A673 (cell line): ENCODE data around the gene RNF157. TPM values are rescaled to one million over a fixed set of nuclear protein-coding genes. Genes with fewer than 3 reads are reported as not detected.

Experiments used
- BruUV-seq: library from RNA; stranded (reverse); fragments of 400-500 nt; replicated peaks from 2 replicates; lab custom pipeline; 2021; lab: Mats Ljungman, UMichigan
- CTCF ChIA-PET: fragments of 300-600 bp; sonication (Branson Sonifier 250); formaldehyde crosslinking; loops from one replicate; lab custom pipeline; 2022; ENCODE audit warnings: antibody characterized with exemption; lab: Charles Lee
- POLR2A ChIA-PET: fragments of 300-600 bp; sonication (Branson Sonifier 250); formaldehyde crosslinking; loops from one replicate; lab custom pipeline; 2022; ENCODE audit warnings: antibody characterized with exemption; ENCODE audit not compliant: low non-redundant PET; lab: Charles Lee
- DNase-seq: peaks from one replicate; pipeline ENCODE4 v3.0.0-alpha.2; 2015; ENCODE audit warnings: low spot score
- H3K27ac ChIP-seq: fragments of 200-600 bp; sonication (generic); 2 replicates; pipeline ENCODE4 v1.5.1; 2016; ENCODE audit warnings: mixed run types, low read depth, mild to moderate bottlenecking, mixed read lengths, antibody characterized with exemption, low read length; ENCODE audit not compliant: poor library complexity, severe bottlenecking
- H3K27me3 ChIP-seq: fragments of 200-600 bp; sonication (generic); replicated peaks from 2 replicates; pipeline ENCODE4 v1.6.1; 2017; ENCODE audit warnings: mixed run types, low read depth, mild to moderate bottlenecking, mixed read lengths, antibody characterized with exemption, low read length; ENCODE audit not compliant: insufficient read depth, poor library complexity
- H3K36me3 ChIP-seq: fragments of 200-600 bp; sonication (generic); 2 replicates; pipeline ENCODE4 v1.6.1; 2016; ENCODE audit warnings: mixed run types, mild to moderate bottlenecking, mixed read lengths, antibody characterized with exemption, low read length; ENCODE audit not compliant: insufficient read depth, poor library complexity, severe bottlenecking
- H3K4me1 ChIP-seq: fragments of 200-600 bp; sonication (generic); 2 replicates; pipeline ENCODE4 v1.6.1; 2017; ENCODE audit warnings: mixed run types, mild to moderate bottlenecking, mixed read lengths, antibody characterized with exemption, low read length; ENCODE audit not compliant: insufficient read depth, poor library complexity, severe bottlenecking
- H3K4me3 ChIP-seq: fragments of 200-600 bp; sonication (generic); 2 replicates; pipeline ENCODE4 v1.5.1; 2016; ENCODE audit warnings: low read depth, mixed run types, mild to moderate bottlenecking, mixed read lengths, low read length; ENCODE audit not compliant: poor library complexity, severe bottlenecking
- H3K9me3 ChIP-seq: fragments of 200-600 bp; sonication (generic); 2 replicates; pipeline ENCODE4 v1.6.1; 2016; ENCODE audit warnings: mixed run types, low read depth, mild to moderate bottlenecking, mixed read lengths, antibody characterized with exemption, low read length; ENCODE audit not compliant: poor library complexity, severe bottlenecking
- EZH2 ChIP-seq: fragments of 200-600 bp; sonication (generic); IDR thresholded peaks from 2 replicates; pipeline ENCODE4 v1.6.1; 2017; ENCODE audit warnings: borderline replicate concordance, low read depth, mild to moderate bottlenecking, mixed read lengths, antibody characterized with exemption, low read length; ENCODE audit not compliant: poor library complexity, severe bottlenecking
- intact Hi-C: fragments of 100-400 bp; cut with micrococcal nuclease; formaldehyde crosslinking; loops from one replicate; pipeline ENCODE4 v1.10.0; 2022; ENCODE audit not compliant: unreplicated experiment
- total RNA-seq: library from RNA; stranded (reverse); gene quantifications from 2 replicates; pipeline ENCODE4 v1.2.3, GENCODE V29; 2021
- TF ChIP-seq, protein P1 (sequence below): fragments of 300-800, 200-600 bp; sonication (generic); conservative IDR thresholded peaks from 2 replicates; pipeline ENCODE4 v1.5.1; 2017; ENCODE audit warnings: low read depth, mild to moderate bottlenecking, antibody characterized with exemption, low read length, moderate library complexity, mixed read lengths

RNF157 gene
- total RNA-seq, 1 experiment from 2014 or later, result 0.56 TPM

DNA sequence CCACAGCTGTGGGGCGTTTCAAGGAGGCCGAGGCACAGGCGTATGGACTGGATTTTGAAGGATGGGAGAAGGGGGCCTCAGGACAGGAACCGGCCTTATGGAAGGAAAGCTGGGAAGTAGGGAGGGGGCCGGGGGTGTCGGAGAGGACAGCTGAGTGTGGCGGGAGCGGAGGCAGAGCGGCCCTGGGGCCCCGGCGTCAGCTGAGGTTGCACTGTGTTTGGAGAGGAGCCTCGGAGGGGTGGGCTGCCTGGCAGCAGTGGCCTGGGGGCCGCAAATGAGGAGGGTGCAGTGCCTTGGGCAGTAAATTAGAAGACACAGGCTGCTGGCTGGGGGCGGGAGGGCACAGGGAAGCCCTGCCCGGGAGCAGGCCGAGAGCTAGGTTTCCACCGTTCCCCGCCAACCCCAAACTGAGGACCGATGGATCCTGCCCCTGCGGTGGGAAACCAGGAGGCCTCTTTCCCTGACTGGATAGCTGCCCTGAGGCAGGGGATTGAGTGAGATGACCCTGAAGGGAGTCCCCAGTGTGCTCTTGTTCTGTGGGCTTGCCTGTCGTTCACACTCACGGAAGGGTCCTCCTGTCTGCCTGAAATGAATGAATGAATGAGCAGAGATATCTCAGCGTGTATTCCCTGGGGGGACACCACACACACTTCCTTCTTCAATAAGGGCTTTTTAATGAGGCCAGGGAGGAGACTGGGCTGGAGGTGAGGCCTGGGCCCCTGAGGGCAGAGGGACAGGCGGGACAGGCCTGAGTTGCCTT, 117.7 kb downstream of the RNF157 start:
- H3K27ac ChIP-seq, result no peak overlapping the region
- H3K27me3 ChIP-seq, result no peaks in the 10 kb centered on the region
- no peak for TF ChIP-seq EZH2
- TF ChIP-seq, protein P1, sequence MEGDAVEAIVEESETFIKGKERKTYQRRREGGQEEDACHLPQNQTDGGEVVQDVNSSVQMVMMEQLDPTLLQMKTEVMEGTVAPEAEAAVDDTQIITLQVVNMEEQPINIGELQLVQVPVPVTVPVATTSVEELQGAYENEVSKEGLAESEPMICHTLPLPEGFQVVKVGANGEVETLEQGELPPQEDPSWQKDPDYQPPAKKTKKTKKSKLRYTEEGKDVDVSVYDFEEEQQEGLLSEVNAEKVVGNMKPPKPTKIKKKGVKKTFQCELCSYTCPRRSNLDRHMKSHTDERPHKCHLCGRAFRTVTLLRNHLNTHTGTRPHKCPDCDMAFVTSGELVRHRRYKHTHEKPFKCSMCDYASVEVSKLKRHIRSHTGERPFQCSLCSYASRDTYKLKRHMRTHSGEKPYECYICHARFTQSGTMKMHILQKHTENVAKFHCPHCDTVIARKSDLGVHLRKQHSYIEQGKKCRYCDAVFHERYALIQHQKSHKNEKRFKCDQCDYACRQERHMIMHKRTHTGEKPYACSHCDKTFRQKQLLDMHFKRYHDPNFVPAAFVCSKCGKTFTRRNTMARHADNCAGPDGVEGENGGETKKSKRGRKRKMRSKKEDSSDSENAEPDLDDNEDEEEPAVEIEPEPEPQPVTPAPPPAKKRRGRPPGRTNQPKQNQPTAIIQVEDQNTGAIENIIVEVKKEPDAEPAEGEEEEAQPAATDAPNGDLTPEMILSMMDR, result no peak
- intact Hi-C loops, result no loop called here
- no peak for DNase-seq
- no TSS peak for BruUV-seq
- no peaks in the 10 kb centered on the region for H3K9me3 ChIP-seq
- no peak overlapping the region for H3K4me3 ChIP-seq
- POLR2A ChIA-PET, result no interaction called here
- no peaks in the 10 kb centered on the region for H3K36me3 ChIP-seq
- H3K4me1 ChIP-seq, result no peaks in the 10 kb centered on the region
- CTCF ChIA-PET, result interaction anchor here (1.6 kb wide), 1 partner anchor 59 kb away, joined by 10 read pairs; no protein-coding TSS in a partner anchor

DNA sequence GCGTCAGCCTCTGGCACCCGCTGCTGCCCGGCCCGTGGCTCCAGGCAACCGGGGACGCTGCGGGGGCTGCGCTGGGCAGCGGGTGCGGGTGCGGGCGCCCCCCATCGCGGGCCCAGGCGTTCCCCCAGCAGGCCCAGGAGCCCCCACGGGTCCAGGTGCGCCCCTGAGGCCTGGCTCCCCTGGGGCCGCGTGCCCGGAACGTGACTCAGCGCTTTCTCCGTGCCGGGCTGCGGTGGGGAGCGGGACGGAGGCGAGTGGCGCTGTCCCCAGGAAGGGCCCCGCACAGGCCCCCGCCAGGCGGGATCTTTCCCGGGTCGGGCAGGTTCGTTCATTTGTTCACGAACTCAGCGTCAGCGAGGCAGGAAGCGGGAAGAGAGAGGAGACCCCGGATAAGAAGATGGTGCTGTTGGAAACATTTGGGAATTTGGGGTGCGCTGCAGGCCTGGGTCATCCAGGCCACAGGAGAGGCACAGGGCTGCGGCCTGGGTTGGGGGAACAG, 118.3 kb downstream of the RNF157 start:
- Histone ChIP-seq H3K27ac (peak overlapping the region; percentile 61), H3K4me1 (no peaks in the 10 kb centered on the region), H3K9me3 (no peaks in the 10 kb centered on the region), H3K27me3 (no peaks in the 10 kb centered on the region), H3K4me3 (no peak overlapping the region), H3K36me3 (no peaks in the 10 kb centered on the region)
- TF ChIP-seq, protein P1, result no peak
- no peak for TF ChIP-seq EZH2
- intact Hi-C loops, result loop anchor here (1.0 kb wide), 2 partner anchors 60 to 157 kb away; no protein-coding TSS in a partner anchor
- POLR2A ChIA-PET, result no interaction called here
- BruUV-seq, result no TSS peak
- DNase-seq, result no peak
- CTCF ChIA-PET, result interaction anchor here (0.6 to 1.6 kb wide), 8 partner anchors 57 to 210 kb away, joined by 3 to 36 read pairs (median 5); no protein-coding TSS in a partner anchor

DNA sequence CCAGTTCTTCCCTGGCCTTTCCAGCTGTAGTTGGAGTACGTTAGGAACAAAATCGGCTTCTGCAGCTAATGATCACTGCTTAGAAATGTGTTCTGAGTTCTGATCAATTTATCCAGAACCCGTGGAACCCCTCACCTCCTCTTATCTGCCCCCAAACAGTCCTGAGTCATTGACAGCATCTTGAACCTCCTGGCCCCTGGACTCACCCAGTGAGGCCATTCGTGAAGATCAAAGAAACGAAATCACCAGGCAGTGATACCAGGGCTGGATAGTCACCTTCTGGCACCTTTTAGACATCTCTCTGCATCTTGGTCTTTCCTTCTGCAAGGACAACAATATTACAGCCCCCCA, 119.7 kb downstream of the RNF157 start:
- no peak for TF ChIP-seq EZH2
- TF ChIP-seq, protein P1, result no peak
- Histone ChIP-seq H3K27me3 (no peaks in the 10 kb centered on the region), H3K4me1 (no peaks in the 10 kb centered on the region), H3K36me3 (no peaks in the 10 kb centered on the region), H3K27ac (no peak overlapping the region), H3K4me3 (no peak overlapping the region), H3K9me3 (no peaks in the 10 kb centered on the region)
- ChIA-PET POLR2A (no interaction called here), CTCF (interaction anchor here (0.7 to 1.3 kb wide), 4 partner anchors 51 to 159 kb away, joined by 4 to 36 read pairs (median 6); no protein-coding TSS in a partner anchor)
- DNase-seq, result no peak
- BruUV-seq, result no TSS peak
- intact Hi-C loops, result loop anchor here (1.0 kb wide), 2 partner anchors 62 to 159 kb away; no protein-coding TSS in a partner anchor
